HCT116 (cell line): Measurements from ENCODE around the gene SLC25A17. TPM values are rescaled to one million over a fixed set of nuclear protein-coding genes. Genes with fewer than 3 reads are reported as not detected.
"Not testable (repeated sequence)": the region's sequence is repeated elsewhere in the genome, so short reads cannot be mapped to it uniquely, and the experiment has no call there.

ENCODE experiments used
- ATAC-seq: fragments of 200-7000 bp; cut with Tn5 transposase; 2 replicates; pipeline ENCODE4 v1.9.1; 2020; ENCODE audit warnings: mild to moderate bottlenecking, moderate library complexity
- BruUV-seq: library from RNA; stranded (reverse); fragments of 400-500 nt; replicated peaks from 2 replicates; lab custom pipeline; 2021; lab: Mats Ljungman, UMichigan
- CTCF ChIA-PET: fragments of 300-600 bp; sonication (Branson Sonifier 250); formaldehyde crosslinking; loops from one replicate; lab custom pipeline; 2021; ENCODE audit warnings: antibody characterized with exemption; lab: Charles Lee
- POLR2A ChIA-PET: fragments of 300-600, 350-600 bp; sonication (Branson Sonifier 250); formaldehyde crosslinking; loops from one replicate; lab custom pipeline; 2021; ENCODE audit warnings: antibody characterized with exemption; lab: Charles Lee
- RAD21 ChIA-PET, 2 experiments: fragments of 300-600 bp; sonication (Branson Sonifier 250); formaldehyde crosslinking; loops; one replicate each; lab custom pipeline; 2023; ENCODE audit warnings: low total read pairs in 2 of 2; ENCODE audit not compliant: uncharacterized antibody in 2 of 2, unreplicated experiment in 2 of 2, low non-redundant PET in 1 of 2; lab: Charles Lee
- DNase-seq: peaks from one replicate; pipeline ENCODE4 v3.0.0-alpha.2; 2010; ENCODE audit warnings: low read depth, low spot score
- H2AFZ ChIP-seq: fragments of 200-600 bp; shearing (Covaris generic), sonication (generic); 2 replicates; pipeline ENCODE4 v1.6.1; 2017; ENCODE audit warnings: low read depth, mixed run types, mixed read lengths, antibody characterized with exemption, low read length; ENCODE audit not compliant: poor library complexity, severe bottlenecking
- H3K27ac ChIP-seq: 2 replicates; pipeline ENCODE4 v1.5.1; 2012; ENCODE audit warnings: low read depth, low read length
- H3K27me3 ChIP-seq: fragments of 200-600 bp; sonication (generic); 2 replicates; pipeline ENCODE4 v1.6.1; 2016; ENCODE audit warnings: mixed run types, low read length, mixed read lengths; ENCODE audit not compliant: insufficient read depth
- H3K36me3 ChIP-seq, 2 experiments: fragments of 200-500 bp in 1 of 2; fragments of 200-600 bp in 1 of 2; sonication (Bioruptor generic) in 1 of 2; sonication (generic) in 1 of 2; 2 replicates each; pipeline versions ENCODE4 v1.5.1 to v1.6.1; 2014 to 2016; ENCODE audit warnings: low read length in 2 of 2, inconsistent platforms in 1 of 2, mixed read lengths in 1 of 2, mixed run types in 1 of 2; ENCODE audit not compliant: insufficient read depth in 2 of 2, control insufficient read depth in 1 of 2
- H3K4me1 ChIP-seq, 2 experiments: fragments of 200-600 bp in 1 of 2; sonication (generic) in 1 of 2; 2 replicates each; pipeline versions ENCODE4 v1.5.1 to v1.6.1; 2012 to 2017; ENCODE audit warnings: low read length in 2 of 2, inconsistent platforms in 1 of 2, mild to moderate bottlenecking in 1 of 2, mixed read lengths in 1 of 2, mixed run types in 1 of 2, moderate library complexity in 1 of 2; ENCODE audit not compliant: insufficient read depth in 2 of 2, control insufficient read depth in 1 of 2
- H3K4me2 ChIP-seq: fragments of 200-600 bp; sonication (generic); 2 replicates; pipeline ENCODE4 v1.6.1; 2017; ENCODE audit warnings: mixed run types, low read length, mixed read lengths
- H3K4me3 ChIP-seq, 2 experiments: fragments of 200-600 bp in 1 of 2; sonication (generic) in 1 of 2; replicated peaks in 1 of 2; 2 replicates each; pipeline ENCODE4 v1.5.1; 2011 to 2016; ENCODE audit warnings: low read length in 2 of 2, control low read depth in 1 of 2, low read depth in 1 of 2, mild to moderate bottlenecking in 1 of 2, mixed read lengths in 1 of 2, mixed run types in 1 of 2
- H3K79me2 ChIP-seq: fragments of 200-600 bp; sonication (generic); 2 replicates; pipeline ENCODE4 v1.6.1; 2017; ENCODE audit warnings: mild to moderate bottlenecking, mixed run types, low read length, moderate library complexity, mixed read lengths; ENCODE audit not compliant: insufficient read depth
- H3K9ac ChIP-seq: fragments of 200-600 bp; sonication (generic); 2 replicates; pipeline ENCODE4 v1.6.1; 2016; ENCODE audit warnings: low read length, mixed read lengths
- H3K9me2 ChIP-seq: fragments of 200-600 bp; sonication (generic), shearing (Covaris generic); 2 replicates; pipeline ENCODE4 v1.6.1; 2017; ENCODE audit warnings: mixed run types, mild to moderate bottlenecking, moderate library complexity; ENCODE audit not compliant: insufficient read depth
- H3K9me3 ChIP-seq, 2 experiments: fragments of 200-500 bp in 1 of 2; fragments of 200-600 bp in 1 of 2; sonication (Bioruptor generic) in 1 of 2; sonication (generic) in 1 of 2; 2 replicates each; pipeline ENCODE4 v1.6.1; 2014 to 2017; ENCODE audit warnings: low read length in 2 of 2, mixed read lengths in 2 of 2, inconsistent platforms in 1 of 2, low read depth in 1 of 2, mild to moderate bottlenecking in 1 of 2, mixed run types in 1 of 2, moderate library complexity in 1 of 2; ENCODE audit not compliant: control insufficient read depth in 1 of 2, insufficient read depth in 1 of 2
- H4K20me1 ChIP-seq: fragments of 200-600 bp; sonication (generic), shearing (Covaris generic); 2 replicates; pipeline ENCODE4 v1.6.1; 2017; ENCODE audit warnings: mixed run types, mild to moderate bottlenecking, moderate library complexity; ENCODE audit not compliant: insufficient read depth
- MAX ChIP-seq: IDR thresholded peaks from 2 replicates; pipeline ENCODE4 v1.6.1; 2012
- POLR2AphosphoS5 ChIP-seq: IDR thresholded peaks from 2 replicates; pipeline ENCODE4 v1.6.1; 2011; ENCODE audit warnings: mild to moderate bottlenecking, low read depth, low read length, moderate library complexity
- SRF ChIP-seq: IDR thresholded peaks from 2 replicates; pipeline ENCODE4 v1.6.1; 2012; ENCODE audit warnings: low read depth
- intact Hi-C: fragments of 100-400 bp; cut with micrococcal nuclease; formaldehyde crosslinking; loops from 2 replicates; pipeline ENCODE4 v1.10.0; 2022
- total RNA-seq: library from RNA; stranded (reverse); gene quantifications from one replicate; pipeline ENCODE4 v1.2.1, GENCODE V29; 2021; ENCODE audit not compliant: unreplicated experiment
- TF ChIP-seq, protein P1 (sequence below): IDR thresholded peaks from 2 replicates; pipeline ENCODE4 v1.6.1; 2012; ENCODE audit warnings: low read depth

SLC25A17 gene
- total RNA-seq, 1 experiment from 2014 or later, result 16.6 TPM

- TF ChIP-seq, protein P1, sequence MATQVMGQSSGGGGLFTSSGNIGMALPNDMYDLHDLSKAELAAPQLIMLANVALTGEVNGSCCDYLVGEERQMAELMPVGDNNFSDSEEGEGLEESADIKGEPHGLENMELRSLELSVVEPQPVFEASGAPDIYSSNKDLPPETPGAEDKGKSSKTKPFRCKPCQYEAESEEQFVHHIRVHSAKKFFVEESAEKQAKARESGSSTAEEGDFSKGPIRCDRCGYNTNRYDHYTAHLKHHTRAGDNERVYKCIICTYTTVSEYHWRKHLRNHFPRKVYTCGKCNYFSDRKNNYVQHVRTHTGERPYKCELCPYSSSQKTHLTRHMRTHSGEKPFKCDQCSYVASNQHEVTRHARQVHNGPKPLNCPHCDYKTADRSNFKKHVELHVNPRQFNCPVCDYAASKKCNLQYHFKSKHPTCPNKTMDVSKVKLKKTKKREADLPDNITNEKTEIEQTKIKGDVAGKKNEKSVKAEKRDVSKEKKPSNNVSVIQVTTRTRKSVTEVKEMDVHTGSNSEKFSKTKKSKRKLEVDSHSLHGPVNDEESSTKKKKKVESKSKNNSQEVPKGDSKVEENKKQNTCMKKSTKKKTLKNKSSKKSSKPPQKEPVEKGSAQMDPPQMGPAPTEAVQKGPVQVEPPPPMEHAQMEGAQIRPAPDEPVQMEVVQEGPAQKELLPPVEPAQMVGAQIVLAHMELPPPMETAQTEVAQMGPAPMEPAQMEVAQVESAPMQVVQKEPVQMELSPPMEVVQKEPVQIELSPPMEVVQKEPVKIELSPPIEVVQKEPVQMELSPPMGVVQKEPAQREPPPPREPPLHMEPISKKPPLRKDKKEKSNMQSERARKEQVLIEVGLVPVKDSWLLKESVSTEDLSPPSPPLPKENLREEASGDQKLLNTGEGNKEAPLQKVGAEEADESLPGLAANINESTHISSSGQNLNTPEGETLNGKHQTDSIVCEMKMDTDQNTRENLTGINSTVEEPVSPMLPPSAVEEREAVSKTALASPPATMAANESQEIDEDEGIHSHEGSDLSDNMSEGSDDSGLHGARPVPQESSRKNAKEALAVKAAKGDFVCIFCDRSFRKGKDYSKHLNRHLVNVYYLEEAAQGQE, result no peak
- TF ChIP-seq SRF, result no peak
- TF ChIP-seq MAX, result no peak
- TF ChIP-seq POLR2AphosphoS5, result no peak
Measured at GRCh38 chr22:40759294-40759840, 59.8 kb downstream of the SLC25A17 start (continued).

DNA sequence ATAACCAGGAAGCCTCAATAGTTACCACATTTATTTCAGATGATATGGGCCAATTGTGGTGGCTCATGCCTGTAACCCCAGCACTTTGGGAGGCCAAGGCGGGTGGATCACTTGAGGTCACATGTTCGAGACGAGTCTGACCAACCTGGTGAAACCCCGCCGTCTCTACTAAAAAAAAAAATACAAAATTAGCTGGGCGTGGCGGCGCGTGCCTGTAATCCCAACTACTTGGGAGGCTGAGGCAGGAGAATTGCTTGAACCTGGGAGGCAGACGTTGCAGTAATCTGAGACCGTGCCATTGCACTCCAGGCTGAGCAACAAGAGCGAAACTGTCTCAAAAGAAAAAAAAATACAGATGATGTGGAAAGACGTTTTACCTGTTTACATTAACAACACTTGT, 60.3 kb downstream of the SLC25A17 start:
- H2AFZ ChIP-seq, H3K79me2 ChIP-seq, H3K4me3 ChIP-seq, H3K9ac ChIP-seq, H3K27me3 ChIP-seq, H3K9me2 ChIP-seq, H3K9me3 ChIP-seq, DNase-seq, POLR2A ChIA-PET, H3K27ac ChIP-seq, H3K36me3 ChIP-seq, H4K20me1 ChIP-seq, H3K4me1 ChIP-seq, ATAC-seq, intact Hi-C loops, H3K4me2 ChIP-seq, BruUV-seq: not testable (repeated sequence)
- ChIA-PET CTCF (interaction anchor here (1.4 to 7.2 kb wide), 4 partner anchors 10 to 322 kb away, joined by 5 to 67 read pairs (median 10); no protein-coding TSS in a partner anchor), RAD21 (interaction anchor here in 1 of 2 experiments (1.0 to 2.2 kb wide), 2 partner anchors 74 to 75 kb away, joined by 4 to 10 read pairs; no protein-coding TSS in a partner anchor)
